SK-N-DZ (cell line): ENCODE results near the gene DUS4L.
A peak's percentile ranks its signal among the peaks of the same experiment; 100 is the strongest.

Experiments
- DNase-seq: peaks from one replicate; pipeline ENCODE4 v3.0.0-alpha.2; 2015; ENCODE audit warnings: low spot score

The DUS4L gene

GRCh38 chr7:107579885-107580715 lies 16.3 kb downstream of the DUS4L start, which contains the start of gene BCAP29:
BCAP29 (plus strand) TSS chr7:107580246; CDS start chr7:107580773, 527 bp downstream.
- DNase-seq, result peak; percentile 73

GRCh38 chr7:107580716-107581383 lies 17.1 kb downstream of the DUS4L start:
- DNase-seq, result no peak

- DNase-seq, result no peak
Observed at GRCh38 chr7:107581387-107582013, 17.7 kb downstream of the DUS4L start.

GRCh38 chr7:107582875-107583274 lies 19.1 kb downstream of the DUS4L start:
- no peak for DNase-seq

- DNase-seq, result no peak
Observed at GRCh38 chr7:107584716-107585115, 20.9 kb downstream of the DUS4L start.

GRCh38 chr7:107588529-107589130 lies 24.9 kb downstream of the DUS4L start:
- no peak for DNase-seq

- no peak for DNase-seq
Observed at GRCh38 chr7:107591421-107591820, 27.6 kb downstream of the DUS4L start.

- no peak for DNase-seq
Observed at GRCh38 chr7:107592361-107593024, 28.7 kb downstream of the DUS4L start.

- no peak for DNase-seq
Observed at GRCh38 chr7:107593025-107593410, 29.2 kb downstream of the DUS4L start.

GRCh38 chr7:107594961-107595737 lies 31.4 kb downstream of the DUS4L start:
- DNase-seq, result no peak

- no peak for DNase-seq
Observed at GRCh38 chr7:107596881-107597581, 33.3 kb downstream of the DUS4L start.

- no peak for DNase-seq
Observed at GRCh38 chr7:107597582-107597916, 33.8 kb downstream of the DUS4L start.

- DNase-seq, result no peak
Observed at GRCh38 chr7:107597953-107598352, 34.2 kb downstream of the DUS4L start.

- DNase-seq, result no peak
Observed at GRCh38 chr7:107599262-107599661, 35.5 kb downstream of the DUS4L start.

GRCh38 chr7:107600816-107601215 lies 37.0 kb downstream of the DUS4L start:
- no peak for DNase-seq

GRCh38 chr7:107605218-107605815 lies 41.5 kb downstream of the DUS4L start:
- DNase-seq, result no peak

GRCh38 chr7:107606303-107606702 lies 42.5 kb downstream of the DUS4L start:
- no peak for DNase-seq

GRCh38 chr7:107609811-107610261 lies 46.1 kb downstream of the DUS4L start:
- no peak for DNase-seq

GRCh38 chr7:107610323-107610722 lies 46.6 kb downstream of the DUS4L start:
- DNase-seq, result no peak

- no peak for DNase-seq
Observed at GRCh38 chr7:107613439-107613838, 49.7 kb downstream of the DUS4L start.
